ENCODE results near the gene TMEM120A. TPM values are rescaled to one million over a fixed set of nuclear protein-coding genes. Genes with fewer than 3 reads are reported as not detected.

The TMEM120A gene
- total and polyA plus RNA-seq, 7 donors: 18.3 to 88.2 (median 49.0) TPM

DNA sequence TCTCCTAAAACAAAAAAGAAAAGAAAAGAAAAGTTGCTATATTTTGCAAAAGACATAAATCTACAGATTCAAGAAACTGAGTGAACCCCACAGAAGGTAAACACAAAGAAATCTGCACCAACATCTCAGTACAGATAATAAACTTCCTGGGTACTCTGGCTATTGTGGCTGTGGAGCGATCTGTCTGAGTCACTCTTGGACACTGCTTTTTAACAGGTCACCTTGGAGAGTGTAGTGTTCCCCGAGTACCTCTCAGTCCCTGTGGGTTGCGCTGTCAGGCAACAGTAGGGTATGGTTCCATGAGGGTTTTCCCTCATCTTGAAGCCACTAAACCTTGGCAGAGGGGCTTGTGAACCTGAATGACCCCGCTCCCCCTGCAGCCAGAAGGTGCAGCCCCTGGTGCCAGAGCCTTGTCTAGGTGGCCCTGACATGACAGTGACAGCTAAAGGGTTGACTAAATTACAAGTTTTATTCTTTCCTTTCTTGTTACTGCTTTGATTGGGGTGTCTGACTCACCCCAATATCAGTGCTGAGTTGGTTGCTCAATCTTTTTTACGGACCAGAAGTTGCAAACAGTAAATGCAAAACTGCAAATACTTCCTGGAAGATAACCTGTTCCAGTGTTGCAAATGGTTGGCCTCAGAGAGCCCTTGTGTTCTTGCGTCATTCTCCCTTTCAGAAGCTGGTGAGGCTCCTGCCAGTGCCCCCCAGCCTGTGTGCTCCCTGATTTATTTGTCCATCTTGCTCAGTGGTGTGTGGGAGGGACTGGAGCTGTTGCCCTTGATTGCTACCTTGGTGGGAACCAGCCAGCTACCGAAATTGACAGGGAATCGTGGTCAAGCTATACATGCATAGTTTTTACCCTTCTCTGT lies 48.9 kb downstream of the TMEM120A start:
- no peak overlapping the region for H3K4me3 ChIP-seq
- H3K36me3 ChIP-seq: peaks cover 0 to 6% (median 0%) of the 10 kb centered on the region in 4 donors
- 83 to 84% methylated on average over 8 of the region's 8 CpGs for WGBS, 2 donors
- no peaks in the 10 kb centered on the region for H3K9me3 ChIP-seq
- H3K27ac ChIP-seq: no peak overlapping the region
- no peaks in the 10 kb centered on the region for H3K27me3 ChIP-seq
- peaks cover 0 to 6% (median 2%) of the 10 kb centered on the region in 4 donors for H3K4me1 ChIP-seq
- TF ChIP-seq POLR2AphosphoS5 (IDR thresholded peaks at IDR 0.05) (no peak), POLR2A (IDR thresholded peaks at IDR 0.05) (no peak)
- TF ChIP-seq, protein P1, sequence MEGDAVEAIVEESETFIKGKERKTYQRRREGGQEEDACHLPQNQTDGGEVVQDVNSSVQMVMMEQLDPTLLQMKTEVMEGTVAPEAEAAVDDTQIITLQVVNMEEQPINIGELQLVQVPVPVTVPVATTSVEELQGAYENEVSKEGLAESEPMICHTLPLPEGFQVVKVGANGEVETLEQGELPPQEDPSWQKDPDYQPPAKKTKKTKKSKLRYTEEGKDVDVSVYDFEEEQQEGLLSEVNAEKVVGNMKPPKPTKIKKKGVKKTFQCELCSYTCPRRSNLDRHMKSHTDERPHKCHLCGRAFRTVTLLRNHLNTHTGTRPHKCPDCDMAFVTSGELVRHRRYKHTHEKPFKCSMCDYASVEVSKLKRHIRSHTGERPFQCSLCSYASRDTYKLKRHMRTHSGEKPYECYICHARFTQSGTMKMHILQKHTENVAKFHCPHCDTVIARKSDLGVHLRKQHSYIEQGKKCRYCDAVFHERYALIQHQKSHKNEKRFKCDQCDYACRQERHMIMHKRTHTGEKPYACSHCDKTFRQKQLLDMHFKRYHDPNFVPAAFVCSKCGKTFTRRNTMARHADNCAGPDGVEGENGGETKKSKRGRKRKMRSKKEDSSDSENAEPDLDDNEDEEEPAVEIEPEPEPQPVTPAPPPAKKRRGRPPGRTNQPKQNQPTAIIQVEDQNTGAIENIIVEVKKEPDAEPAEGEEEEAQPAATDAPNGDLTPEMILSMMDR (IDR thresholded peaks at IDR 0.05): no peak
- DNase-seq: no peak
- intact Hi-C loops (cut with DNase I): no loop called here

DNA sequence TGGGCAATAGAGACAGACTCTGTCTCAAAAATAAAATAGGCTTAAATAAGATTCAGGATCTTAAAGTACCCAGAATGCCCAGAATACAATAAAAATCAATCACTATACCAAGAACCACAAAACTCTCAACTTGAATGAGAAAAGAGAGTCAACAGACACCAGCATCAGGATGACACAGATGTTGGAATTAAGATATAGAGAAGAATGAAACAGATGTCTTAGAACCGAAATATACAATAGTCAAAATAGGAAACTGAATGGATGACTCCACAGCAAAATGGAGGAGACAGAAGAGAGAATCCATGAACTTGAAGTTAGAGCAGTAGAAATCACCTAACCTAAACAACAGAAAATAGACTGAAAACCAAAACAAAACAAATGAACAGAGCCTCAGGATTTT lies 49.9 kb downstream of the TMEM120A start:
- TF ChIP-seq POLR2A (IDR thresholded peaks at IDR 0.05) (no peak), POLR2AphosphoS5 (IDR thresholded peaks at IDR 0.05) (no peak), EP300 (IDR thresholded peaks at IDR 0.05) (no peak)
- TF ChIP-seq, protein P1 (IDR thresholded peaks at IDR 0.05): no peak
- Histone ChIP-seq H3K36me3 (peaks cover 0 to 6% (median 0%) of the 10 kb centered on the region in 4 donors), H3K27me3 (no peaks in the 10 kb centered on the region), H3K4me1 (peaks cover 0 to 6% (median 2%) of the 10 kb centered on the region in 4 donors), H3K27ac (no peak overlapping the region), H3K9me3 (no peaks in the 10 kb centered on the region), H3K4me3 (no peak overlapping the region)
- intact Hi-C loops (cut with DNase I): no loop called here
- 95 to 96% methylated on average over 1 of the region's 1 CpG for WGBS, 2 donors
- no peak for DNase-seq

DNA sequence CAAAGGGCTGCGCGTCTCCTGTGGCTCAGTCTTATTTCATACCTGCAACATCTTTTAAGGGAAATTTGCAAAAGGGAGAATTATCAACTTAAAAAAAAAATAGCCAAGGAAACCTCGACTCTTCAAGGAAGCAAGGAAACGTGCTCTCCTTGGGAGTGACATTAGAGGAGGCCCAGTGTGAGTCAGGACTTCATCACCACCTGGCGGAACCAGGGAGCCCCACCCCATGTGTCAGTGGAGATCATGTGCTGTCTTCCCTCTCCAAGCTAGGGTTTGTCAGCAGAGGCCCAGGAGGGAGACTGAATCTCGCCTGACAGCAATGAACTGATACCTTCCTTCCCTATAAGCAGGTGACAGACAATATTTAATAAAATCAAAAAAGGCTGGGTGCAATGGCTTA lies 50.5 kb downstream of the TMEM120A start:
- intact Hi-C loops (cut with DNase I): no loop called here
- H3K4me1 ChIP-seq: peaks cover 0 to 8% (median 2%) of the 10 kb centered on the region in 4 donors
- H3K27ac ChIP-seq: no peak overlapping the region
- H3K27me3 ChIP-seq: no peaks in the 10 kb centered on the region
- peaks cover 0 to 6% (median 0%) of the 10 kb centered on the region in 4 donors for H3K36me3 ChIP-seq
- no peak overlapping the region for H3K4me3 ChIP-seq
- no peak for TF ChIP-seq POLR2A (IDR thresholded peaks at IDR 0.05)
- no peak for TF ChIP-seq POLR2AphosphoS5 (IDR thresholded peaks at IDR 0.05)
- no peak for TF ChIP-seq EP300 (IDR thresholded peaks at IDR 0.05)
- TF ChIP-seq, protein P1 (IDR thresholded peaks at IDR 0.05): no peak
- H3K9me3 ChIP-seq: no peaks in the 10 kb centered on the region
- 78 to 90% methylated on average over 6 of the region's 6 CpGs for WGBS, 2 donors
- DNase-seq: no peak

DNA sequence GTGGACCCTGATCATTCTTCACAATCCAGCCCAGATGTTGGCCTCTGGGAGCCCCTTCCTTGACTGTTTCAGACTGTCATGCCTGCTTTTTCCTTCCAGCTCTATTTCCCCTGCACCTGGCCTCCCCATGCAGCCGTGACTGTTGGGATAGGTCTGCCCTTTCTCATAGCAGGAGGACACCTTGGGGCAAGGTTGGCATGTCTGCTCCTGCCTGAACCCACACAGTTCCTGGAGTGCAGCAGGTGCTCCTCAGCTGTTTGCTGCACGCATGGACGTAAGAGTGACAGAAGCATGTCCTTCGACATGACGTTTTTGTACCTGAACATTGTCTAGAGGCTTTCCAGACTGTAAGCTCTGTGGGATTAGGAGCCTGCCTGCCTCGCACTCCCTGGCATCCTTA lies 55.5 kb downstream of the TMEM120A start:
- intact Hi-C loops (cut with DNase I): no loop called here
- no peak for DNase-seq
- WGBS, 2 donors: 93% methylated on average over 6 of the region's 6 CpGs
- H3K27ac ChIP-seq: peak overlapping the region in 1 of 4 donors; percentile 65
- no peaks in the 10 kb centered on the region for H3K9me3 ChIP-seq
- H3K4me1 ChIP-seq: peaks cover 0 to 15% (median 7%) of the 10 kb centered on the region in 4 donors
- H3K27me3 ChIP-seq: no peaks in the 10 kb centered on the region
- TF ChIP-seq EP300 (IDR thresholded peaks at IDR 0.05): no peak
- no peak for TF ChIP-seq POLR2A (IDR thresholded peaks at IDR 0.05)
- no peak for TF ChIP-seq POLR2AphosphoS5 (IDR thresholded peaks at IDR 0.05)
- TF ChIP-seq, protein P1 (IDR thresholded peaks at IDR 0.05): no peak
- no peaks in the 10 kb centered on the region for H3K36me3 ChIP-seq
- no peak overlapping the region for H3K4me3 ChIP-seq
